Keratinocyte (primary cell): ENCODE measurements around the gene ORM1. TPM values are rescaled to one million over a fixed set of nuclear protein-coding genes. Genes with fewer than 3 reads are reported as not detected.

Experiments used
- DNase-seq: peaks from one replicate; pipeline ENCODE4 v3.0.0-alpha.2; 2011; ENCODE audit warnings: low read depth, missing footprints, low spot score
- FAIRE-seq: peaks from 2 replicates; lab custom pipeline; 2011; peaks lifted over from hg19 to GRCh38; lab: Jason Lieb, UNC
- H2AFZ ChIP-seq: 2 replicates; pipeline ENCODE4 v1.6.0; 2012; ENCODE audit warnings: low read length, control low read depth, inconsistent platforms; ENCODE audit not compliant: control insufficient read depth
- H3K27ac ChIP-seq: 2 replicates; pipeline ENCODE4 v1.5.1; 2011; ENCODE audit warnings: low read length; ENCODE audit not compliant: control insufficient read depth, insufficient read depth
- H3K27me3 ChIP-seq: 3 replicates; pipeline ENCODE4 v1.6.0; 2011; ENCODE audit warnings: low read length; ENCODE audit not compliant: control insufficient read depth, insufficient read depth; ENCODE audit errors: extremely low read depth
- H3K36me3 ChIP-seq, 2 experiments: 2 replicates in 1 of 2; 3 replicates in 1 of 2; pipeline ENCODE4 v1.5.1; 2011; ENCODE audit warnings: low read length in 2 of 2, mild to moderate bottlenecking in 1 of 2; ENCODE audit not compliant: control insufficient read depth in 2 of 2, insufficient read depth in 2 of 2; ENCODE audit errors: extremely low read depth in 1 of 2
- H3K4me1 ChIP-seq: 3 replicates; pipeline ENCODE4 v1.5.1; 2011; ENCODE audit warnings: low read length; ENCODE audit not compliant: control insufficient read depth, insufficient read depth; ENCODE audit errors: extremely low read depth
- H3K4me2 ChIP-seq: 3 replicates; pipeline ENCODE4 v1.6.0; 2011; ENCODE audit warnings: low read depth, low read length; ENCODE audit not compliant: control insufficient read depth, insufficient read depth; ENCODE audit errors: extremely low read depth
- H3K4me3 ChIP-seq, 3 experiments: fragments of 200-600 bp in 1 of 3; sonication (generic) in 1 of 3; 2 replicates in 2 of 3; 3 replicates in 1 of 3; pipeline ENCODE4 v1.5.1; 2011 to 2016; ENCODE audit warnings: low read length in 3 of 3, mild to moderate bottlenecking in 3 of 3, control low read depth in 2 of 3, inconsistent platforms in 1 of 3, low read depth in 1 of 3, mixed read lengths in 1 of 3, mixed run types in 1 of 3, moderate library complexity in 1 of 3; ENCODE audit not compliant: control insufficient read depth in 2 of 3, insufficient read depth in 2 of 3; ENCODE audit errors: extremely low read depth in 1 of 3
- H3K79me2 ChIP-seq: 2 replicates; pipeline ENCODE4 v1.6.0; 2012; ENCODE audit warnings: low read length; ENCODE audit not compliant: control insufficient read depth, insufficient read depth
- H3K9ac ChIP-seq: 3 replicates; pipeline ENCODE4 v1.6.0; 2011; ENCODE audit warnings: low read length; ENCODE audit not compliant: control insufficient read depth, insufficient read depth; ENCODE audit errors: extremely low read depth
- H3K9me1 ChIP-seq: 3 replicates; pipeline ENCODE4 v1.6.0; 2011; ENCODE audit warnings: low read length; ENCODE audit not compliant: control insufficient read depth, insufficient read depth; ENCODE audit errors: extremely low read depth
- H3K9me3 ChIP-seq: 2 replicates; pipeline ENCODE4 v1.5.1; 2012; ENCODE audit warnings: low read depth, low read length; ENCODE audit not compliant: control insufficient read depth
- H4K20me1 ChIP-seq: 3 replicates; pipeline ENCODE4 v1.6.0; 2011; ENCODE audit warnings: low read length; ENCODE audit not compliant: control insufficient read depth, insufficient read depth; ENCODE audit errors: extremely low read depth
- EZH2 ChIP-seq: IDR thresholded peaks from one replicate; pipeline ENCODE4 v1.6.1; 2012; ENCODE audit warnings: inconsistent platforms, mild to moderate bottlenecking, low read length, moderate library complexity
- dilution Hi-C: fragments of 300-500 bp; cut with MboI; formaldehyde crosslinking; loops from one replicate; pipeline ENCODE4 v1.7.0; 2020; ENCODE audit warnings: low sequenced_read_pairs; ENCODE audit not compliant: extremely low pct_ligation_motif_present
- polyA plus RNA-seq, 5 experiments: library from polyadenylated mRNA; depleted of rRNA in 3 of 5; stranded (reverse) in 3 of 5; stranded (forward) in 1 of 5; unstranded in 1 of 5; fragments of >200 nt; gene quantifications; 1 replicate in 1 of 5; 2 replicates in 3 of 5; 3 replicates in 1 of 5; pipeline versions ENCODE4 v1.2.1 to v1.2.3, GENCODE V29; 2011 to 2012; ENCODE audit warnings: missing spikeins in 2 of 5, low read depth in 1 of 5, low replicate concordance in 1 of 5
- TF ChIP-seq, protein P1 (sequence below), 3 experiments: IDR thresholded peaks in 1 of 3; conservative IDR thresholded peaks in 1 of 3; optimal IDR thresholded peaks in 1 of 3; 2 replicates in 2 of 3; 3 replicates in 1 of 3; pipeline versions ENCODE3 to v1.5.1; 2011; ENCODE audit warnings: low read length in 3 of 3, mild to moderate bottlenecking in 3 of 3, moderate library complexity in 2 of 3, control low read depth in 1 of 3, inconsistent platforms in 1 of 3; ENCODE audit not compliant: insufficient read depth in 2 of 3; ENCODE audit errors: extremely low read depth in 1 of 3

ORM1 gene
- polyA plus RNA-seq, 1 donor (not counting 4 experiments of a cell fraction or from before 2014, with no cell fraction given), result not detected

DNA sequence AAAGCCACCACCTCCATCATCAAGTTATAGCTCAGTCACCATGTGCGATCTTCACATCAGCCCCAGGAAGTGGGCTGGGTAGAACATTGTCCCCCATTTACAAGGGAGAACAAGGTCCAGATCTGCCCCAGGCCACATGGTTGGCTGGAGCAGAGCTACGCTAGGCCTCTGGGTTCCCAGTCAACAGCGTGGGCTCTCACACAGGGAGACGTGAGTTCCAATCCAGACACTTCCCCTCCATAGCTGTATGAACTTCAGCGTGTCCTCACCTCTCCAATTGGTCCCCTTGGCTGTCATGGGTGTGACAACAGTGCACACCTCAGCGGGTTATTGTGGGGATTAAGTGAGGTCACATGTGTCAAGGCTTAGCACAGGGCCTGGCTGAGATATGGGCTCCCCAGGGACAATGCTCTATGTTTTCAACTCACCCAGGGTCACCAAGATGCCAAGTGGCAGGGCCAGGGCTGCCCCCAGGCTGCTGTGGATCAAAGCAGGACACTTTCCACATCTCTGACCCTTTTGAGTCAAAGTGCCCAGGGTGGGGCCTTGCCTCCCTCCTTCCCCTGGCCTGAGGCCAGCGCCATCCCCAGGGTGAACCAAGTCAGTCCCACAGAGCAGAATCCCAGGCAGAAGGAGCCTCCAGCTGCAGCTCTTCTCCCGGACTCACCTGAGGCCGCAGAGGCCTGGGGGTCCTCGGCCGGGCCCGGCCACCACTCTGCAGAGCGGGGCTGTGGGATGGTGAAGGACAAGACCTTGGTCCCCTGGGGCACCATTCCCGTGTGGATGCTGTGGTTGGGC is 45.1 kb downstream of the ORM1 start:
- peaks cover 0 to 3% of the 10 kb centered on the region in 2 experiments for H3K36me3 ChIP-seq
- H4K20me1 ChIP-seq, result no peaks in the 10 kb centered on the region
- peaks cover 17% of the 10 kb centered on the region for H3K4me1 ChIP-seq
- no peak overlapping the region for H3K4me3 ChIP-seq
- H3K9ac ChIP-seq, result no peak overlapping the region
- no peaks in the 10 kb centered on the region for H3K79me2 ChIP-seq
- FAIRE-seq (no peak), DNase-seq (no peak)
- H3K27ac ChIP-seq, result no peak overlapping the region
- H3K9me3 ChIP-seq, result no peaks in the 10 kb centered on the region
- dilution Hi-C loops, result no loop called here
- H3K9me1 ChIP-seq, result no peaks in the 10 kb centered on the region
- no peak overlapping the region for H3K4me2 ChIP-seq
- no peaks in the 10 kb centered on the region for H3K27me3 ChIP-seq
- no peak overlapping the region for H2AFZ ChIP-seq
- TF ChIP-seq EZH2, result no peak
- TF ChIP-seq, protein P1, sequence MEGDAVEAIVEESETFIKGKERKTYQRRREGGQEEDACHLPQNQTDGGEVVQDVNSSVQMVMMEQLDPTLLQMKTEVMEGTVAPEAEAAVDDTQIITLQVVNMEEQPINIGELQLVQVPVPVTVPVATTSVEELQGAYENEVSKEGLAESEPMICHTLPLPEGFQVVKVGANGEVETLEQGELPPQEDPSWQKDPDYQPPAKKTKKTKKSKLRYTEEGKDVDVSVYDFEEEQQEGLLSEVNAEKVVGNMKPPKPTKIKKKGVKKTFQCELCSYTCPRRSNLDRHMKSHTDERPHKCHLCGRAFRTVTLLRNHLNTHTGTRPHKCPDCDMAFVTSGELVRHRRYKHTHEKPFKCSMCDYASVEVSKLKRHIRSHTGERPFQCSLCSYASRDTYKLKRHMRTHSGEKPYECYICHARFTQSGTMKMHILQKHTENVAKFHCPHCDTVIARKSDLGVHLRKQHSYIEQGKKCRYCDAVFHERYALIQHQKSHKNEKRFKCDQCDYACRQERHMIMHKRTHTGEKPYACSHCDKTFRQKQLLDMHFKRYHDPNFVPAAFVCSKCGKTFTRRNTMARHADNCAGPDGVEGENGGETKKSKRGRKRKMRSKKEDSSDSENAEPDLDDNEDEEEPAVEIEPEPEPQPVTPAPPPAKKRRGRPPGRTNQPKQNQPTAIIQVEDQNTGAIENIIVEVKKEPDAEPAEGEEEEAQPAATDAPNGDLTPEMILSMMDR (optimal IDR thresholded peaks at IDR 0.05 in 1 of 3, IDR thresholded peaks at IDR 0.05 in 1 of 3, conservative IDR thresholded peaks at IDR 0.05 in 1 of 3; ENCODE audit: extremely low read depth in 1 of 3, insufficient read depth in 2 of 3, low read length in 3 of 3), result no peak

DNA sequence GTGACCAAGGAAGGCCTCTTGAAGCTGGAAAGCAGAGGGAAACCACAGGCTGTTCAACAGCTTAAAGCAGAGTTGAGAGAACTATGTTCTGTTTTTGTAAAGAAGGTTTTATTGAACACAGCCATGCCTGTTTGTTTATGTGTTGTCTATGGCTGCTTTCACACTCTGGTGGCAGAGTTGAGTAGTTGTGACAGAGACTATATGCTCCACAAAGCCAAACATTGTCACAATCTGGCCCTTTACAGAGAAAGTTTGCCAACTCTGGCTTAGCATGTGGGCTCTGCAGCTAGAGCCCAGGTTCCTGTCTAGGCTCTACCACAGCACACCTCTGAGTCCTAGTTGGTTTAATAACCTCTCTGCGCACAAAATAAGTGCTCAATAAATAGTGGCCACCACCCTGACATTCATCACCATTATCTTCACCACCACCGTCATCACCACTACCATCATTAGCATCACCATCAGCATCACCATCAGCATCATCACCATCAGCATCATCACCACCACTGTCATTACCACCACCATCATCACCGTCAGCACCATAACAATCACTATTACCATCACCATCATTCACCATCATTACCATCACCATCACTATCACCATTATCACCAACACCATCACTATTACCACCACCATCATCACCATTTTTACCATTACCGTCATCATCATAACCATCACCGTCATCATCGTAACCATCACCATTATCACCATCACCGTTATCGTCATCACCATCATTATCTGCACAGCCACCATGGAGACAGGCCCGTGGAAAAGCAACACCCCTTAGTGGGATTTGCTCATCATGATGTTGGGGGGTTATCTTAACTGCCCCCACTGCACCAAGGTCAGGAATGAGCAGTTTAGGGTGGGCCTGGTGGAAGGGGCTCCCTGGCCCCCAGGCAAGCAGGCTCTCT is 46.6 kb downstream of the ORM1 start:
- Histone ChIP-seq H3K79me2 (no peaks in the 10 kb centered on the region), H3K4me1 (peaks cover 17% of the 10 kb centered on the region), H3K27ac (no peak overlapping the region), H2AFZ (no peak overlapping the region), H3K36me3 (peaks cover 0 to 3% of the 10 kb centered on the region in 2 experiments), H3K9me1 (no peaks in the 10 kb centered on the region), H4K20me1 (no peaks in the 10 kb centered on the region), H3K4me2 (no peak overlapping the region), H3K9ac (no peak overlapping the region), H3K9me3 (no peaks in the 10 kb centered on the region), H3K27me3 (no peaks in the 10 kb centered on the region), H3K4me3 (no peak overlapping the region)
- TF ChIP-seq, protein P1 (optimal IDR thresholded peaks at IDR 0.05 in 1 of 3, IDR thresholded peaks at IDR 0.05 in 1 of 3, conservative IDR thresholded peaks at IDR 0.05 in 1 of 3; ENCODE audit: extremely low read depth in 1 of 3, insufficient read depth in 2 of 3, low read length in 3 of 3), result no peak
- no peak for TF ChIP-seq EZH2
- FAIRE-seq, result no peak
- dilution Hi-C loops, result no loop called here
- no peak for DNase-seq
